Cardiac muscle cell (in vitro differentiated cells and primary cell): ENCODE data around the gene QSOX2. TPM values are rescaled to one million over a fixed set of nuclear protein-coding genes. Genes with fewer than 3 reads are reported as not detected.

Experiments used
- DNase-seq, 2 donors: peaks; one replicate each; pipeline versions ENCODE4 v3.0.0 to v3.0.0-alpha.2; 2010 to 2017; ENCODE audit warnings: low read depth in 1 of 2, low spot score in 1 of 2
- H3K27ac ChIP-seq: fragments of 200-600 bp; sonication (generic); 2 replicates; pipeline ENCODE4 v1.5.1; 2016
- H3K27me3 ChIP-seq: fragments of 200-600 bp; sonication (generic); 2 replicates; pipeline ENCODE4 v1.6.0; 2016; ENCODE audit warnings: control low read depth
- H3K36me3 ChIP-seq: fragments of 200-600 bp; sonication (generic); 2 replicates; pipeline ENCODE4 v1.5.1; 2016; ENCODE audit warnings: control low read depth
- H3K4me1 ChIP-seq: fragments of 200-600 bp; sonication (generic); 2 replicates; pipeline ENCODE4 v1.8.1; 2017; ENCODE audit warnings: low read depth, mild to moderate bottlenecking, mixed run types
- H3K4me3 ChIP-seq: fragments of 200-600 bp; sonication (generic); 2 replicates; pipeline ENCODE4 v1.5.1; 2016; ENCODE audit warnings: mild to moderate bottlenecking
- H3K9me3 ChIP-seq: fragments of 200-600 bp; sonication (generic); 2 replicates; pipeline ENCODE4 v1.5.1; 2017; ENCODE audit warnings: low read depth, mild to moderate bottlenecking, control low read depth
- polyA plus RNA-seq: library from polyadenylated mRNA; unstranded; fragments of >200 nt; fragmentation: Nextera tagmentation; extraction: Ambion mirVana; gene quantifications from 2 replicates; pipeline ENCODE4 v1.2.1, GENCODE V29; 2016
- total RNA-seq: library from RNA; depleted of rRNA; stranded (reverse); fragments of >200 nt; gene quantifications from 2 replicates; pipeline ENCODE4 v1.2.3, GENCODE V29; 2016
- TF ChIP-seq, protein P1 (sequence below): IDR thresholded peaks from 2 replicates; pipeline ENCODE4 v1.5.1; 2012; ENCODE audit warnings: low read depth, mild to moderate bottlenecking, low read length

QSOX2 gene
- total and polyA plus RNA-seq, 2 experiments from 2014 or later, result 1.7 to 10.5 TPM

DNA sequence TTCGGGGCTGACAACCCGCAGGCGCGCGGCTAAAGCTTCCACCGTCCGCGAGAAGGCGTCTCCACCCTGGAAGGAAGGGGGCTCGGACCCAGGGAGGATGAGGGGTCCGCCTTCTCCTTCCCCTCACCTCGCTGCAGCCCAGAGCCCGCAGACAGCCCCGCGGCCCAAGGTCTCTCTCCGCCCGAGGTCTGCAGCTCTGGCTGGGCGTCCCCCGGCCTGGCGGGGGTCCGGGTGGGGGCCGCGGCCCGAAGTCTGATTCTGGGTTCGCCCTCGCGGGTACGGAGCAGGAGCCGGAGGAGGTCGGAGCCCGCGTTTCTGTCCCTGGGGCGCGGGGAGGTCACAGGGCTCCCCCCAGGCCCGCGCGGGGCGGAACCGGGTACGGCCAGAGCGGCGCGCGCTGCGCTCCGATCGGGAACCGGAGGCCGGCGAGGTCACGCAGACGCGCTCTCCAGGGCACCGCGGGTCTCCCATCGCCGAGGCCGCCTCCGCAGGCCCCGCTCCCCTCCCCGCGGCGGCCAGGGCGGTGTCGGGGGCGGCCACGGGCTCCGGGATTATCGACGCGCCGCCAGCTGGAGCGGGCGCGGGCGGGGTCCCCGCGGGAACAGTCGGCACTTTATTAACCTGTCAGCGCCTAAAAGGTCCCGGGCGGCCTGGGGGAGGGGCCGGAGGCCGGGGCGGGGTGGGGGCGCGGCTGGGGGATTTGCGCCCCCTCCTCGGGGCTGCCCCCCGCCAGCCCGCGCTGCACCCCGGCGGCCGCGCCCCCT, 52.3 kb downstream of the QSOX2 start:
- TF ChIP-seq, protein P1, sequence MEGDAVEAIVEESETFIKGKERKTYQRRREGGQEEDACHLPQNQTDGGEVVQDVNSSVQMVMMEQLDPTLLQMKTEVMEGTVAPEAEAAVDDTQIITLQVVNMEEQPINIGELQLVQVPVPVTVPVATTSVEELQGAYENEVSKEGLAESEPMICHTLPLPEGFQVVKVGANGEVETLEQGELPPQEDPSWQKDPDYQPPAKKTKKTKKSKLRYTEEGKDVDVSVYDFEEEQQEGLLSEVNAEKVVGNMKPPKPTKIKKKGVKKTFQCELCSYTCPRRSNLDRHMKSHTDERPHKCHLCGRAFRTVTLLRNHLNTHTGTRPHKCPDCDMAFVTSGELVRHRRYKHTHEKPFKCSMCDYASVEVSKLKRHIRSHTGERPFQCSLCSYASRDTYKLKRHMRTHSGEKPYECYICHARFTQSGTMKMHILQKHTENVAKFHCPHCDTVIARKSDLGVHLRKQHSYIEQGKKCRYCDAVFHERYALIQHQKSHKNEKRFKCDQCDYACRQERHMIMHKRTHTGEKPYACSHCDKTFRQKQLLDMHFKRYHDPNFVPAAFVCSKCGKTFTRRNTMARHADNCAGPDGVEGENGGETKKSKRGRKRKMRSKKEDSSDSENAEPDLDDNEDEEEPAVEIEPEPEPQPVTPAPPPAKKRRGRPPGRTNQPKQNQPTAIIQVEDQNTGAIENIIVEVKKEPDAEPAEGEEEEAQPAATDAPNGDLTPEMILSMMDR, result no peak
- no peaks in the 10 kb centered on the region for H3K9me3 ChIP-seq
- DNase-seq, result no peak
- peaks cover 94% of the 10 kb centered on the region for H3K27me3 ChIP-seq
- H3K4me1 ChIP-seq, result peaks cover under 1% of the 10 kb centered on the region
- H3K4me3 ChIP-seq, result no peak overlapping the region
- H3K27ac ChIP-seq, result no peak overlapping the region
- no peaks in the 10 kb centered on the region for H3K36me3 ChIP-seq

DNA sequence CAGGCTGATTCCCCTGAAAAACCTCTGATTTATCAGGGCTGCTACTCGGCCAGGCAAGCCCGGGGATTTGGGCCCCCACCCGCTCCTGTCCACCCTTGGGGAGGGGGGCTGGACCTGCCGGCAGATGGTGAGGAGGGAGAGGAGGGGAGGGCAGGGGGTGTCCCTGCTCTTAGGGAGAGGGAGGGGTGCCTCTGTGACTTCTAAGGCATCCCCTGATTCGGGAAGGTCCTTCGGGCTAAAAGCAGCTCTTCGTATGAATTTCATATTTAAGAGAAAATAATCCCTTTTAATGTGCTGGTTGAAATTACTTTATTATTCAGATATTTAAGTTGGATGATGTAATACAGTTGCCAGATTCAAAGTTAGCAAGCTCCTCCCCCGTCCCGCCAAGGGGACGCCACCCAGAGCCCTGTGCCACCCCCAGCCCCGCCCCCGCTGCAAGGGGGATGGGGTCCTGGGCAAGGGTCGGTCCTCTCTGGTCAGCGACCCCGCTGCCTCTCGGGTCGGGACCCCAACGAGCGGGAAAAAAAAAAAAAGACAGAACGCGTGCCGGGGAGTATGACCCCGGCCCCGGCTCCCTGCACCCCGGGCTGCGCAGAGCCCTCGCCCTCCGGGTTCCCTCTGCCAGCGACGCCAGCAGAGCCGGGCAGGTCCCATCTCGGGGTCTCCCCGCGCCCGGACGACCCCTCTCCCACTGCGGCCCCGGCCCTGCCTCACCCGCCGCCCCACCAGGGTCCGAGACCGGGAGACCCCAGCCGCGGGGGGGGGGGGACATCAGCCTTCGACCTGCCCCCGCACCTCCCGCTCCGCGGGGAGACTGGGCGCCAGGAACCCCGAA, 53.1 kb downstream of the QSOX2 start:
- Histone ChIP-seq H3K27ac (no peak overlapping the region), H3K27me3 (peaks cover 86% of the 10 kb centered on the region), H3K4me1 (no peaks in the 10 kb centered on the region), H3K9me3 (no peaks in the 10 kb centered on the region), H3K36me3 (no peaks in the 10 kb centered on the region), H3K4me3 (no peak overlapping the region)
- TF ChIP-seq, protein P1, result no peak
- no peak for DNase-seq

DNA sequence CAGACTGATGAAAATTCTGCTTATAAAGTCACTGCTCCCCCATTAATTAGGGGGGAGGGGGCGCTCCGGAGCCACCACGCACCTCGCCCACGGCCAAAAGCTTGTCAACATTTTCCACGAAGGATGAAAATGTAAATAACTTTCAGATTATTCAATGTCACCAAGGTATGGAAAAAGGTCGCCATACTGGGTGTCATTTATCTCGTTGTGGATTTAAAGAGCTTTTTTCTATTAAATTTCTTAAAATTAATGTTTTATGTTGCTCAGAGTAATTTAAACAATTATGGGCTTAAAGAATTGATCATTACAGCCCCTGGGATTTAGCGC, 53.7 kb downstream of the QSOX2 start:
- Histone ChIP-seq H3K27me3 (peaks cover 80% of the 10 kb centered on the region), H3K27ac (no peak overlapping the region), H3K4me3 (no peak overlapping the region), H3K4me1 (no peaks in the 10 kb centered on the region), H3K36me3 (no peaks in the 10 kb centered on the region), H3K9me3 (no peaks in the 10 kb centered on the region)
- TF ChIP-seq, protein P1, result no peak
- DNase-seq, result no peak

DNA sequence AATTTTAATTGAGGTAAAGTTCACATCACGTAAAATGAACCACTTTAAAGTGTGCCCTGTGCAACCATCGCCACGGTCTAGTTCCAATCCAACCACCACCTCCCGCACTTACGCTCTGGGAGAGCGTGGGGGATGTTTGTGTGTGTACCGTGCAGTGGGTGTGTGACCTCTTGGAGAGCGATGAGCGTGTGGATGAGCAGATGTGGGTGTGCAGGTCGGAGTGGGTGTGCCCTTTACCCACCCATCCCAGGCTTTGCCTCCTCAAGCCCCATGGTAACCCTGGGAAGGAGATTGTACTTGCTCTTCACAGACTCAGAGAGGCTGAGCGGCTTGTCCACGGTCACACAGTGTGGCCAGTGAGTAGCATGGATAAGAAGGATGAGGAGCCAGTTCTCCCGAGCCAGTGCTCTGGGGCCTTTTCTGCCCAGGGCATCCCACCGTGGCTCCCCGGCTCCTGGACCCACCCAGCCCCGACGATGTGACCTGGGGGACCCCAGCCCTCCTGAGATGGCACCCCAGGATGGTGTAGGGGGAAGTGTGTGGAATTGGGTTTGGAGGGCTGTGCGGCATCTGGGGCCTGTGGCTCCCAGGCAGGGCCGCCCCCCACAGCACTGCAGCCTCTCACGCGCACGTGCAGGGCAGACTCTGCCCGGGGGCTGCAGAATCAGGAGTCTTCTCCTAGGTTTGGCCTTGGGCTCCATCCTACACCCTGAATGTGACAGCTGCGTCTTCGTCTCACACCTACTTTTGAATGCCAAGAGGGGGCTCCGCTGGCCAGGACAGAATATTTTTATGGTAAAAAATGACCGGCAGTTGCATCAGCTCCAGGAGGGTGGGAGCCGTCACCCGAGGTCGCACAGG, 54.3 kb downstream of the QSOX2 start:
- Histone ChIP-seq H3K27me3 (peaks cover 74% of the 10 kb centered on the region), H3K4me3 (no peak overlapping the region), H3K9me3 (no peaks in the 10 kb centered on the region), H3K36me3 (no peaks in the 10 kb centered on the region), H3K4me1 (no peaks in the 10 kb centered on the region), H3K27ac (no peak overlapping the region)
- DNase-seq, result no peak
- TF ChIP-seq, protein P1, result no peak

DNA sequence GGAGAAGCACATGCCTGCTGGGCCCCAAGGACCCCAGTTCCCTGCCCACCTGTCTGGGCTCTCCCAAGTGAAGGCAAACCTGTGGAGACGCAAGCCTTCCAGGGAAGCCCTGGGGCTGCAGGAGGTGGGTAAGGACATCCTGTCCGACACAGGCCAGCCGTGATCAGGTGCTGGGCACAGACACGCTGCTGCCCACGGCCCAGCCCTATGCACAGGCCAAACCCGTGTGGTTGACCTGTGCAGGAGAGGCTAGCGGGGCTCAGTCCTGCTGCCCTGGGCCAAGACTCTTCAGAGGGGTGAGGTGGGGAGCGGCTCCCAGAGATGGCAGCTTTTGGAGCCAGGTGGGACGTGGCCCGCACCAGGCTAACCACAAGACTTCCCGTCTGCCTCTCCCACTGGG, 55.0 kb downstream of the QSOX2 start:
- DNase-seq, result no peak
- no peaks in the 10 kb centered on the region for H3K4me1 ChIP-seq
- H3K9me3 ChIP-seq, result no peaks in the 10 kb centered on the region
- TF ChIP-seq, protein P1, result no peak
- H3K27me3 ChIP-seq, result peaks cover 68% of the 10 kb centered on the region
- H3K36me3 ChIP-seq, result no peaks in the 10 kb centered on the region
- no peak overlapping the region for H3K27ac ChIP-seq
- no peak overlapping the region for H3K4me3 ChIP-seq
